Peyer's patch (tissue), 4 donors: ENCODE results near the gene ARRB1. TPM values are rescaled to one million over a fixed set of nuclear protein-coding genes. Genes with fewer than 3 reads are reported as not detected.
A peak's percentile ranks its signal among the peaks of the same experiment; 100 is the strongest.

ENCODE experiments used
- DNase-seq, 3 donors: peaks; one replicate each; pipeline ENCODE4 v3.0.0-alpha.2; 2017 to 2019
- H3K27ac ChIP-seq, 4 donors: fragments of 200-600 bp; sonication (generic); one replicate each; pipeline ENCODE4 v1.5.1; 2016 to 2019
- H3K27me3 ChIP-seq, 2 donors: fragments of 200-600 bp; sonication (generic); one replicate each; pipeline ENCODE4 v1.5.1; 2019
- H3K36me3 ChIP-seq, 3 donors: fragments of 200-600 bp; sonication (generic); one replicate each; pipeline ENCODE4 v1.5.1; 2016 to 2019
- H3K4me1 ChIP-seq, 4 donors: fragments of 200-600 bp; sonication (generic); one replicate each; pipeline ENCODE4 v1.5.1; 2016 to 2019
- H3K4me3 ChIP-seq, 4 donors: fragments of 200-600 bp; sonication (generic); 1 replicate in 3 of 4; 2 replicates in 1 of 4; pipeline ENCODE4 v1.5.1; 2016 to 2019; ENCODE audit warnings: mild to moderate bottlenecking in 1 of 4
- H3K9me3 ChIP-seq, 4 donors: fragments of 200-600 bp; sonication (generic); one replicate each; pipeline ENCODE4 v1.5.1; 2016 to 2019; ENCODE audit warnings: mild to moderate bottlenecking in 1 of 4
- CTCF ChIP-seq, 6 experiments: fragments of 450-650 bp in 4 of 6; fragments of 200-600 bp in 2 of 6; sonication (generic) in 1 of 6; IDR thresholded peaks; one replicate each; pipeline ENCODE4 v1.5.1; 2017 to 2019; ENCODE audit warnings: antibody characterized with exemption in 6 of 6, mild to moderate bottlenecking in 3 of 6, moderate library complexity in 1 of 6
- POLR2A ChIP-seq, 2 donors: fragments of 450-650 bp; IDR thresholded peaks; one replicate each; pipeline ENCODE4 v1.5.1; 2017; ENCODE audit warnings: antibody characterized with exemption in 2 of 2, mild to moderate bottlenecking in 2 of 2, moderate library complexity in 2 of 2
- total RNA-seq, 4 donors: library from RNA; depleted of rRNA; stranded (reverse); fragments of >200 nt; gene quantifications; one replicate each; pipeline ENCODE4 v1.1.0, GENCODE V29; 2016

The ARRB1 gene
- total RNA-seq, 4 donors from 2014 or later = 45.4 to 136 (median 90.6) TPM

GRCh38 chr11:75264356-75264755 lies 87.1 kb downstream of the ARRB1 start:
- TF ChIP-seq POLR2A (IDR thresholded peaks at IDR 0.05) (no peak), CTCF (IDR thresholded peaks at IDR 0.05) (no peak)
- Histone ChIP-seq H3K36me3 (peaks cover 0 to 33% (median 0%) of the 10 kb centered on the region in 3 donors), H3K27me3 (no peaks in the 10 kb centered on the region), H3K9me3 (no peaks in the 10 kb centered on the region), H3K27ac (no peak overlapping the region), H3K4me1 (no peaks in the 10 kb centered on the region), H3K4me3 (no peak overlapping the region)
- peak in 1 of 3 donors; percentile 41 for DNase-seq

DNA sequence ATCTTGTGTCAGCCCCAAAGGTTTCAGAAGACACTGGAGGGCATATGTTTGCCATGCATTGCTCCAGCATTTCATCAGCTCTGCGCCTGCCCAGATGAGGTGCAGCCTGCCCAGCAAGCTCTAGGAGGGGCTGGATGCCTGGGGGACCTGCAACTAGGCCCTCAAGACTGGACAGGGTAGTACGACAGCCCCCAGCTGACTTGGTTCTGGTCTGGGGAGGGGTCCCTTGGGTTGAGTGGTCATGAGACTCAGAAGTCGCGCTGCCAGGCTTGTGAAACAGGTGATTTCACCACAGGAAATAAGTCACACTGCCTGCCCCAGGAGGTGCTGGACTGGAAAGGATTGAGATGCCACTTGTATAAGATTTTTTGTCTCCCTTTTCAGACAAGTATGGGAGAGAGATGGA lies 87.5 kb downstream of the ARRB1 start:
- Histone ChIP-seq H3K4me3 (no peak overlapping the region), H3K27me3 (no peaks in the 10 kb centered on the region), H3K36me3 (peaks cover 0 to 29% (median 0%) of the 10 kb centered on the region in 3 donors), H3K27ac (no peak overlapping the region), H3K9me3 (no peaks in the 10 kb centered on the region), H3K4me1 (no peaks in the 10 kb centered on the region)
- TF ChIP-seq CTCF (IDR thresholded peaks at IDR 0.05) = no peak
- no peak for TF ChIP-seq POLR2A (IDR thresholded peaks at IDR 0.05)
- peak in 2 of 3 donors; percentile 42 to 58 for DNase-seq

GRCh38 chr11:75262961-75263852 lies 88.3 kb downstream of the ARRB1 start:
- TF ChIP-seq CTCF (IDR thresholded peaks at IDR 0.05) (no peak), POLR2A (IDR thresholded peaks at IDR 0.05) (no peak)
- Histone ChIP-seq H3K27me3 (no peaks in the 10 kb centered on the region), H3K36me3 (peaks cover 0 to 22% (median 0%) of the 10 kb centered on the region in 3 donors), H3K27ac (no peak overlapping the region), H3K4me3 (no peak overlapping the region), H3K4me1 (no peaks in the 10 kb centered on the region), H3K9me3 (no peaks in the 10 kb centered on the region)
- peak in 1 of 3 donors; percentile 41 for DNase-seq

- peaks cover 0 to 16% (median 0%) of the 10 kb centered on the region in 3 donors for H3K36me3 ChIP-seq
- no peaks in the 10 kb centered on the region for H3K4me1 ChIP-seq
- H3K27ac ChIP-seq = no peak overlapping the region
- peak in 1 of 3 donors; percentile 27 for DNase-seq
- H3K4me3 ChIP-seq = no peak overlapping the region
- TF ChIP-seq POLR2A (IDR thresholded peaks at IDR 0.05) (no peak), CTCF (IDR thresholded peaks at IDR 0.05) (no peak)
- H3K9me3 ChIP-seq = no peaks in the 10 kb centered on the region
- H3K27me3 ChIP-seq = no peaks in the 10 kb centered on the region
Measured at GRCh38 chr11:75262436-75262835, 89.0 kb downstream of the ARRB1 start.

DNA sequence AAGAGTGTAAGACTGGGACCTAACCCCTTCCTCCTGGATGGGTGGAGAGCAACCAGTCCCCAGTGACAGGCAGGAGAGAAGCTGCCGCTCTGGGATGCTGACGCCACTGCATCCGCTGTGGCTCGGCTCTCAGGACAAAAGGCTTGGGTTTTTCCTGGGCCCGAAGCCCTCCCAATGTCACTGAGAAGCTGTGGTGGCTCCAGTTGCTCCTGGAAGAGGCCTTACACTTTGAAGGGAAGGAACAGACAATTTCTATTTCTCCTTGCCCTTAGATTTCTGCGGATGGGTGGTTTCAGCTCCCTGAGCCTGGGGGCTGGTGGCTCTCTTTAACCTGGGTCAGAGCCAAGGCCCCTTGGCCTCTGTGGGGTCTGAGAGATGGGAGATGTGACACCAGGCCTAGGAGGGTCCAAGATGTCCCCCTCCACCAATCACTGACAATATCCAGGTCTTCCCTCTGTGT lies 89.5 kb downstream of the ARRB1 start:
- no peaks in the 10 kb centered on the region for H3K4me1 ChIP-seq
- no peaks in the 10 kb centered on the region for H3K9me3 ChIP-seq
- no peak overlapping the region for H3K27ac ChIP-seq
- H3K36me3 ChIP-seq = peaks cover 0 to 11% (median 0%) of the 10 kb centered on the region in 3 donors
- DNase-seq = peak in 1 of 3 donors; percentile 24
- H3K4me3 ChIP-seq = no peak overlapping the region
- TF ChIP-seq POLR2A (IDR thresholded peaks at IDR 0.05) (no peak), CTCF (IDR thresholded peaks at IDR 0.05) (no peak)
- no peaks in the 10 kb centered on the region for H3K27me3 ChIP-seq
